ENCODE results near the gene ABTB1. TPM values are rescaled to one million over a fixed set of nuclear protein-coding genes. Genes with fewer than 3 reads are reported as not detected.

ABTB1 gene
- polyA plus RNA-seq (2014; cell fraction: cytosol; rRNA removed) = 0.16 and 0.42 TPM in 2 replicates
- 5.8 and 20.0 TPM in 2 replicates for polyA plus RNA-seq (2014; cell fraction: nucleus; rRNA removed)

DNA sequence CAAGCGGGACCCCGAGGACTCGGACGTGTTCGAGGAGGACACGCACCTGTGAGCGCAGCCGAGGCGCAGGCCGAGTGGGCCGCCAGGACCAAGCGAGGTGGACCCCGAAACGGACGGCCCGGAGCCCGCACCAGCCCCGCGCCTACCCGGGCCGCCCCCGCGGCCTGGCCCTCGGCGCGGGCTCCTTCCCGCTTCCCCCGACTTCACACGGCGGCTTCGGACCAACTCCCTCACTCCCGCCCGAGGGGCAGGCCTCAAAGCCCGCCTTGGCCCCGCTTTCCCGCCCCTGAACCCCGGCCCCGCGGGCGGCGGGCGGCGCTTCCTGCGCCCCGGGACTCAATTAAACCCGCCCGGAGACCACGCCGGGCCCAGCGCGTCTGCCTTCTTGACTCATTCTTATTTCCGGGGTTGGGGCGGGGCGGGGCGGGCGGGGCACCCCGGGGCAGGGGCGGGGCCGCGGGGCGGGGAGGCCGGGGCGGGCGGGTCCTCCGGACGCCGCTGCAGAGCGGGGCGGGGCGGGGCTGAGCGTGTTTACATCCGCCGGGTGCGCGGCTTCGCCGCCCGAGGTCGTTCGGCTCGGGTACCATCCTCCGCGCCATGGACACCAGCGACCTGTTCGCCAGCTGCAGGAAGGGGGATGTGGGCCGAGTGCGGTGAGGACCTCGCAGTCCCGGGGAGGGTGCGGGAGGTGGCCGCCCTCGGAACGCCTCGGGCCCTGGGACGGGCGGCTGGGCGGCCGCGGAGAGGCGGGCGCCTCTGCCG lies at the start of gene ABTB1:
TSS of gene ABTB1 (plus strand) at position 524 of the 762 bp plus-strand sequence. CDS start at position 598, 74 bp downstream.
- DNase-seq (ENCODE audit: low spot score) = peak; percentile 75

DNA sequence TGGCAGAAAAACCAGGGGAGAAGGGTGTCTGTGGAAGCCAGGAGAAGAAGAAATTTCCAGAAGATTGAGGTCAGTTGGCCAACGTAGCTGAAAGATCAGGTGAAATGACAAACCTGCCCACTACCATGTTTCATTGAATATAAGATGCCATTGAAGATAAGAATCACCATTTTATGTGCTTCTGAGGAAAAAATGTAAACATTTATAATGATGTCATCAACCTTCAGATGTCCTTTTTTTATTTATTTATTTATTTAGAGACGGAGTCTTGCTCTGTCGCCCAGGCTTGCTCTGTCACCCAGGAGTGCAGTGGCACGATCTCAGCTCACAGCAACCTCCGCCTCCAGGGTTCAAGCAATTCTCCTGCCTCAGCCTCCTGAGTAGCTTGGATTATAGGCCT lies 48.7 kb upstream of the ABTB1 start:
- no peak for DNase-seq (ENCODE audit: low spot score)

GRCh38 chr3:127625821-127626220 lies 46.9 kb upstream of the ABTB1 start:
- DNase-seq (ENCODE audit: low spot score) = no peak

DNA sequence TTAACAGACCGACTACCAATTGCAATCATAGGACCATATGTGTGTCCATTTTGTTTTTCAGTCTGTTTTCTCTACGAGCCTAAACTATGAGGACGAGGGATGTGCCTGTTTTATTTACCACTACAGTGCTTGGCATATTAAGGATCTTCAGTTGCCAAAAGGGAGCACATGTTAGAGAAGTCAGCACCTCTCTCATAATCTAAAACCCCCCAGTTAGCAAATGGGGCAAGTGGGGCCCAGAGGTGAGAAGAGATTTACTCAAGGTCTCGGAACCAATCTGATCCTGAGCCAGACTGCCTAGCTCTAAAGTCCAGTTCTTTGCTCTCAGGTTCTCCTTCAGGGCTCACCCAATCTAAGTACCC lies 44.3 kb upstream of the ABTB1 start:
- DNase-seq (ENCODE audit: low spot score) = no peak

- peak; percentile 66 for DNase-seq (ENCODE audit: low spot score)
These were observed 43.8 kb upstream of the ABTB1 start, which contains the start of gene PODXL2 for GRCh38 chr3:127628788-127629466. Gene PODXL2 (plus strand): TSS chr3:127629185. CDS start chr3:127629220, 35 bp downstream.

DNA sequence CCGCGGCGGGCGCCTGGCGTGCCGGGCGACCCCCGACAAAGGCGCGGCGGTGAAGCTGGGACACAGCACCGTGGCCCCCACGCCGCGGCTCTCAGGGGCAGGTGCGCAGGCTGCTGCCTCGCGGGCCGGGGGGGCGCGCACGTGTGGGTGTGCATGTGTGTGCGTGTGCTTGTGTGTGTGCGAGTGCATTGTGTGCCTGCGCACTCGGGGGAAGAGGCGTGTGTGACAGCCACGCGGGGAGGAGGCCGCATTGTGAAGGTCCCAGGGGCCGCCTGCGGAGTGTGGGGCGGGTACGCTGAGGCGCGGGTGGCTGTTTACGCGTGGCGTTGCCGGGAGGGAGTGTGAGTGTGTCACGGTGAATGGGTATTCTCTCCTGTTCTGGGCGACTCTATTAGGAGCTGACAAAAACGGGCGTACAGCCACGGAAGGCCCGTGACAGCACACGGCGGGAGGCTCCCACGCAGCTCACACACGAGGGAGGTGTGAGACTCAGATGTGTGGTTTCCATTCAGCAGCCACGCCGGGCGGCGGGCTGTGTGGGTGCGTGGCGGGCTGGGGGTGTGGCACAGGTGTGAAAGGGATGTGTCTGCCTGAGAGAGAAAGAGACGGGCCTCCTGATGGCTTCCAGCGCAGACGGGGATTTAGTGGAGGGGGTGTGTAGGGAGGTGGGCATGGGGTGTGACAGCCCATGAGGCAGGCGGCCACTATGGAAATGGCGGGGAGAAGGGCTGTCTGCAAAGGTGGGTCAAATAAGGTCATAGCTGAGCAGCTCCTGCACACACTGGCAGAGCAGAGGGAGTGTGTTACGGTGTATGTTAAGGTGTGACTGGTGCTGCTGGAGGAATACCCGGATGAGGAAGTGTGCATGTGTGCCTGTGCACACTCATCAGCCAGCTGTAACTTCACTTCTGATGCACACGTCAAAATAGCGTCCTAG lies 43.0 kb upstream of the ABTB1 start:
- DNase-seq (ENCODE audit: low spot score) = peak; percentile 56

- DNase-seq (ENCODE audit: low spot score) = no peak
These were observed 41.7 kb upstream of the ABTB1 start for GRCh38 chr3:127630811-127631714.

- no peak for DNase-seq (ENCODE audit: low spot score)
These were observed 40.5 kb upstream of the ABTB1 start for GRCh38 chr3:127632035-127632820.

DNA sequence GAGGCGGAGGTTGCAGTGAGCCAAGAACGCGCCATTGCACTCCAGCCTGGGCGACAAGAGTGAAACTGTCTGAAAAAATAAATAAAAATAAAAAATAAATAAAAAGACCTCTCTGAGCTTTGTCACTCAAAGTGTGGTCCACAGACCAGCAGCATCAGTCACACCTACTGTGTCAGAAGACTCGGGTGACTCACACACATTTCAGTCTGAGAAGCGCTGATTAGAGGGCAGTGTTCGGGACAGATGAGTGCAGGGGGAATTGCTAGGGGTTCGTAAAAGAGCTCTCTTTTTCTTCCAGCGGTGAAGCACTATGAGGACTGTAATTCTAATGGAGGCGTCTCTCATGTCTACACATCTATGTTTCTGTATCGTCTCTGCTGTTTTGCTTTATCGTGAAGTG lies 38.1 kb upstream of the ABTB1 start:
- no peak for DNase-seq (ENCODE audit: low spot score)

DNA sequence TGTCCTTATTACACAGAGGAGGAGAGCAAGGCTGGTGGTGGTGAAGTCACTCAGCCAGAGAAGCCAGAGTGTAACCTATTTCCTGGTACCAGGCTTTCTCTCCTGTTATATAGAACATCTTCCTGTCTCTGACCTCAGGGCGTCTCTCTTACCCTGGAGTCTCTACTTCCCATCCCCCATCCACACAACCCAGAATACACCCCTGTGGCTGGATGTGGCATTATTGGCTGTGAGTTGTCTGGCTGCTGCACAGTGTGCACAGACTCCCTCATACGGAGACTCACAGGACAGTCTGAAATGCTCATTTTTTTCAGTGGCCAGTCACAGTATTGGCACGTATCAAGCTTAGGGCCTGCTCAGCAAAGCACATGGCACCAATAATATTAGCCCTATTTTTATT lies 35.2 kb upstream of the ABTB1 start:
- DNase-seq (ENCODE audit: low spot score) = no peak

DNA sequence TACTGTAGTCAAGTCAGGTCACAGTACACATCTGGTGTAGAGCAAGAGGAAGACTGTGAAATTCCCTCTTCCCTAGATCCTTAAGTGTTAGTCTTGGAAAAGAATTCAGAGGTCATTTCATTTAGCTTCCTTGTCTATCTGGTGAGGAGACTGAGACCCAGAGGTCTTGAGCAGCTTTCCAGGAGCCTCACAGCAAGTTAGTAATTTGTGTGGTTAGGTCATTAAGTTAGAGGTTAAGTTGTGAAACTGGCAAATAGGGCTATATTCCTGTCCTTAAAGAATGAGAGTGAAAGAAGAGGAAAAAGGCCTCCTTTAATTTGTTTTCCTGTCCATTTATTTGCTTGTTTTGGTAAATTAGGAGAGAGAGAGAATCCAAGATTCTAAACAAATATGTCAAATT lies 34.8 kb upstream of the ABTB1 start:
- DNase-seq (ENCODE audit: low spot score) = no peak

- no peak for DNase-seq (ENCODE audit: low spot score)
These were observed 33.3 kb upstream of the ABTB1 start for GRCh38 chr3:127639173-127640041.

DNA sequence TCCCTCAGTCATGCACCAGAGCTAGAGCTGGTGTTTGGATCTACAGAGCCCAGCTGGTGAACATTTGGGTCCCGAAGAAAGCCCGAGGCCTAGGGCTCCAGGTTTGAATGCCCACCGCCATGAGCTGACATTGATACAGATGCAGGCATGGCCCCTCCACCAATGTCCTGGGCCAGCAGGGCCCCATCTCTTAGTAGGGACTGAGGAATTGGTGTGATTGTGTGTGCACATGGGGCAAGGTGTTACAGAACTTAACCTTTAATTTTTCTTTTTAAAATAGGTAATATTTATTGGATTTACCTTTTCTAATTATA lies 32.8 kb upstream of the ABTB1 start:
- DNase-seq (ENCODE audit: low spot score) = no peak

- DNase-seq (ENCODE audit: low spot score) = no peak
These were observed 27.9 kb upstream of the ABTB1 start for GRCh38 chr3:127644641-127645370.

GRCh38 chr3:127645371-127646015 lies 27.3 kb upstream of the ABTB1 start:
- DNase-seq (ENCODE audit: low spot score) = no peak

DNA sequence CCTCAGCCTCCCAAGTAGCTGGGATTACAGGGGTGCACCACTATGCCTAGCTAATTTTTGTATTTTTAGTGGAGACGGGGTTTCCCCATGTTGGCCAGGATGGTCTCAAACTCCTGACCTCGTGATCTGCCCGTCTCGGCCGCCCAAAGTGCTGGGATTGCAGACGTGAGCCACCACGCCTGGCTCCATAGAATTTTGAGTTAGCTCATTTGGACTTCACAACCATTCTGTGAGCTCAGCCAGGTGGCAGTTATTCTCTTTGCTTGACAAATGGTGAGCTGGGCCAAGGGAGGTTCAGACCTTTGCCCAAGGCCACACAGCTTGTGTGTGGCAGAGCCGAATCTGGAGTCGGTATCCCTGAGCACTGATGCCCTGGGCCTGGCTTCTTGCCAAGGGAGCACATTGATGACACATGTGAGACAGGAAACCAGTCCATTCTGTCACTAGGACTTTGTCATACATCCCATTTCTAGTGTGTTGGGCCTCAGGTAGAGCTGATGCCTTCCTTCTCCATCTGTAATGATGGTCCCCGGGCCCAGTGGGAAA lies 26.2 kb upstream of the ABTB1 start:
- no peak for DNase-seq (ENCODE audit: low spot score)

DNA sequence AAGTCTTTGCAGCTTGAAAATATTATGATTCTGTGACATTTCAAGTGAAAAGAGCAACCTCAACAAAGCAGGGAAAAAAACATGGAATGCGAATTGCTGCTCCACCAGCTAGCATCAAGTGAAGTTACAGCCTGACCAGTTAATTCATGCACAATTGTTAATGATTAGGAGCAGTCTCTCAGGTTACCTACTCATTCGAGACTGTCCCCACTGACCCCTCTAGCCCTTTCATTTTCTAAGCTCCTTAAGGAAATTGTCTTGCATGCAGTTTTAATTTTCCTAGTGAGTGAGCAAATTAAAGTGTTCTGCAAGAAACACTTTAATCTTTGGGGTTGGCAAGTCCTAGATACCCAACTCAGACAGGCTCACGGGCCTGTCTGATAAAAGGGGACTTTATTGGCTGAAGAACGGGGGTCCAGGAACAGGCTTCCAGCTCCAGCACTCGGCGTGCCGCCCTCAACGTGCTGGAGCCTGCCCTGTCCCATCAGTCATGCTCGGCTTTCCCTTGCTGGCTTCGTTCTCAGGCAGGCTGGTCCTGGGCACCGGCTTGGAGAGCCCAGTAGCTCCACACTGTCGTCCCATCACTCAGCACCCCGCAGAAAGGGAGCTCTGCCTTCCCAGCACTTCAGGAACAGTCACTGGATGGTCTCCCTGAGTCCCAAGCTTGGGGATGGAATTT lies 25.4 kb upstream of the ABTB1 start:
- DNase-seq (ENCODE audit: low spot score) = no peak

Measured in SK-N-DZ (cell line).